ENCODE results near the gene MAX.

Gene MAX, protein sequence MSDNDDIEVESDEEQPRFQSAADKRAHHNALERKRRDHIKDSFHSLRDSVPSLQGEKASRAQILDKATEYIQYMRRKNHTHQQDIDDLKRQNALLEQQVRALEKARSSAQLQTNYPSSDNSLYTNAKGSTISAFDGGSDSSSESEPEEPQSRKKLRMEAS

GRCh38 chr14:65102441-65103149 is at the start of gene MAX:
Gene MAX, minus strand, starts transcription at chr14:65102517. Its CDS starts 178 bp downstream, at chr14:65102339.
- DNase-seq, result peak; percentile 98 to 99

DNA sequence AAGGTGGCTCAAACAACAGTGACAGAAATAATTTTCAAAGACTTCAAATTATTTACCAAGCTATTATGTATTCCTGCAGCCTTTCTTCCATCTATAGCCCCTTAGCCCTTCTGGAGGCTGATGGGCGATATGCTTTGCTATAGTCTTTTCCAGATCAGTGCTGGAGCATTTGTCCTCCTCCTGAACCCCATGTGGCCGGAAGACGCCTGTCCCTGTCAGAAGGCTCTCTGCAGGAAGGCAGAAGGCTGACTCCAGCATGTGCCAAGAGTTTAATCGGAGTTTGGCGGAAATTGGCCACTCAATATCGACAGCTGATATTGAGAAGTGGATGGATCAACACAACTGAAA is 49.3 kb upstream of the MAX start:
- DNase-seq, result no peak

DNA sequence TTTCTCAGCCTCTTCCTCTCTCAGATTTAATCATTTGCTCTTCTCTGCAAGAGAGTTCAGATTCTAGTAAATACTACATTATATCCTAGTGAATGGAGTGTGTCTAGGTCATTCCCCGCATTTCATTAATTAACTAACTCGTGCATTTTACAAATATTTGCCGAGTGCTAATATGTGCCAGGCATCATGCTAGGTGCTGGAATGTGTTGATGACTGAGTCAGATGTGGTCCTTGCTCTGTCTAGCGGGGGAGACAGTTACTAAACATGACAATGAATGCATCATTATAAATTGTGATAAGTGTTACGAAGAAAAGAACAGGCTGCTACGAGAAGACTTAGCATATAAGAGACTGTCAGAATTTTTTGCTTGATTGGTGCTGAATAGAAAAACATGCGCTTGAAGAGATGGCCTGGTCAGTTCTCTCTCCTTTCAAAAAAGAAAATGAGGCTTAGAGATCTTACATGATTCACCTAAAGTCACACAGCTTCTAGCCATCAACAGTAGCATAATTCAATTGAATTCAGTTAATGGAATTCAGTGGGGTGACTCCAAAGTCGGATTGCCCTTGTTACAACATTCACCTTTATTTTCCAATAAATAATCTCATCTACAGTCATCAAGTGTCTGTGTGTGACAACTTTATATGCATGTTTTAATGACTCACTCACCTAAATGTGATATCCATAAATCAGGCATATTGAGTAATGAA is 48.7 kb upstream of the MAX start:
- no peak for DNase-seq

- DNase-seq, result no peak
These were observed 46.8 kb upstream of the MAX start for GRCh38 chr14:65149116-65149515.

DNA sequence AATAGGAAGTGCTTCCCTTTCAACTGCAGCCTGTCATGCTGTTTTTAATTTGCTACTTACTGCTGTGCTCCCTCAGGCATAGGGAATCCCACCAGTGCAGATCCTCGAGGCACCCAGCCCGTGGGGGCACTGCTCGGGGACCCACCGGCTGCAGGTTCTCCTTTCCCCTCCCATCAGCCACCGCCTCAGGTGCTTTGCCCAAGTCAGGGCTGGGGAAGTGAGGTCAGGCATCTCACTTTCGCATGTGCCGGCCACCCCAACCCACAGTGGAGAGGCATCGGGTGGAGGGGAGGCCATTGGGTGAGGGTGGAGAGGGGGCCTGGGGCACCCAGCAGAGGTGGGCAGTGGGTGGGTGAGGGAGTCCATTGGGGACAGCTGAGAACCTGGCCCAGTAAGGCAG is 41.9 kb upstream of the MAX start:
- DNase-seq, result no peak

DNA sequence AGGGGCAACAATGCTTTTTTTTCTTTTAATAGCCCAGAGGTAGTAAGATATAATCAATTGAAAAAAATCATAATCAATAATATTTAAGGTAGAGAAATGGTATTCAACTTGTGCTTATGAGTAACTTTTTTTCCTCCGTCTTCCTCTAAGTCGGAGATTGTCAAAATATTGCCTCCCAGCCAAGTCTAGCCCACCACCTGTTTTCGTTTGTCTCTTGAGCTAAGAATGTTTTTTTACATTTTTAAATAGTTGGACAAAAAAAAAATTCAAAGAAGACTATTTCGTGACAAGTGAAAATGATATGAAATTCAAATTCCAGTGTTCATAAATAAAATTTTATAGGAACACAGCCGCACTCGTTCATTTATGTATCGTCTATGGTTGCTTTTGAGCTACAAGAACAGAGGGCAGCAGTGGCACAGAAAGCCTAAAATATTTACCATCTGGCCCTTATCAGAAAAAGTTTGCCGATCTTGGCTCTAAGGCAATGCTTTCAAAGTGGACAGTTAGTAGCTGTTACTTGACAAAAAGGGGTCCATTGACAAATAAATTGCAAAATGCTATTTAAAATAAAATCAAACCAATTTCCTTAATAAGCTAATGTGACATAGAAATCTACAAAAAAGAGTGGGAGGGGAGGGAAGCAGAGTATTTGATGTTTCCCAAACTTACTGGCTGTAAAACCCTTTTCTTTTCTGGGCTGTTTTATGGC is 40.8 kb upstream of the MAX start:
- DNase-seq, result no peak

DNA sequence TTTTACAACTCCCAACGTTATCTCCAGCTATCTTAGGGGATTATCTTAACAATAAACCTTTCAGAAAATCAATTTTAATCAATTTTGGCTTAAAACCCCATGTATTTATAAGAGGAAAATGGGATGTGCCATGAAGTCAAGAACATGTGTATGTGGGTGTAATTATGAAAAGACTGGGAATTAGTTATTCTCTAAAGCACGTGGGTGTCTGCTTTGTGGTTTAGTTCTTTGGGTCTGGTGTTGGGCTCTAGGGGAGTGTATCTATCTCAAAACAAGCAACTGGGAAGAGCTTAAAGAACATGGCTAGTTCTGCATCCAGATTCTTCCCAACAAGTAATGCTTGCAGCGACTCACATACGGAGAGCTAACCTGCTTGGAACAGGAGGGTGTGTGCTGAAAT is 40.1 kb upstream of the MAX start:
- no peak for DNase-seq

DNA sequence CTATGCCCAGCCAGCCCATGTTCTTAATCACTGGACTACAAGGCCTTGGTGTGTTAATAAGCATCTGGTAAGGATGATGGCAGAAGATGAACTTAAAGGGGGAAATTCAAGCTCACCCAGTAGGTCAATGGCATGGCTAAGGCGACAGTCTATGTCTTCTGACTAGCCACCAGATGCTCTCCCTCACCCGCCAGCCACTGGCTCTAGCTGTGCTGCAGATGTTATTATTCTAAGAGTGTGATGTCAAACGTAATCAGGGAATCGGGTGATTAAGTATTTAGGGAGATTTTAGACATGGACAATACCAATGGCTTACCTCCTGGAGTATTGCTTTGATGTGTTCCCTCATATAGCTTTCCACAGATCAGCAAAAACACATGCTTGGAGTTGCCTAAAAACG is 39.2 kb upstream of the MAX start:
- no peak for DNase-seq

DNA sequence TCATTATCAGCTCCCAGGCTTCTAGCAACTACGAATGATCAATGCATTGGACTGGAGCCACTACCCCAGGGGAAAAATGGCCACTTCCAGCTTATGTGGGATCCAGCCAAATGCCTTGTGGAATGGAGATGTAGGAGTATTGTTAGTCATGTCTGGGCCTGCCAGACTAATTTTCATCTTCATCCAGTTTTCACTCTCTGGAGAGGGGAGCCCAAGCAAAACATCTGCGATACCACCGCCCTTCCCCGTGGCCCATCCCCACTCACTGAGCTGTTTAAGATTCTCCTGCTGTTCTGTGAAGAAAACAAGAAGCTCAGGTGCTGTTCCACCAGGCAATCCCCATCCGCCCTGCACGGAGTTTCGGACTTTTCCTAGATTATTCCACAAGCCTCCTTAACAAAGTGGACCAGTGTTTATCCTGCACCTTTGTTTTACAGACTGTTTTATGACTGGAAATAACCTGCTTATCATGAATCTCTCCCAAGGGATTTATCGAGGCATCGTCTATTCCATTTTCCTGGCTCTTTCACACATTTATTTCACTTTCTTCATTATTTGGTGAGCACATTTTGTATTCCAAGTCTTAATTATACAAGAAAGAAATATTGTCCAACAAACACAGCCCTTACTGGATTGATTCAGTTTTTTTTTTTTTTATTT is 35.5 kb upstream of the MAX start:
- DNase-seq, result no peak

- DNase-seq, result no peak
These were observed 32.6 kb upstream of the MAX start for GRCh38 chr14:65134651-65135579.

- no peak for DNase-seq
These were observed 30.5 kb upstream of the MAX start for GRCh38 chr14:65132855-65133254.

- DNase-seq, result no peak
These were observed 29.0 kb upstream of the MAX start for GRCh38 chr14:65131301-65131701.

DNA sequence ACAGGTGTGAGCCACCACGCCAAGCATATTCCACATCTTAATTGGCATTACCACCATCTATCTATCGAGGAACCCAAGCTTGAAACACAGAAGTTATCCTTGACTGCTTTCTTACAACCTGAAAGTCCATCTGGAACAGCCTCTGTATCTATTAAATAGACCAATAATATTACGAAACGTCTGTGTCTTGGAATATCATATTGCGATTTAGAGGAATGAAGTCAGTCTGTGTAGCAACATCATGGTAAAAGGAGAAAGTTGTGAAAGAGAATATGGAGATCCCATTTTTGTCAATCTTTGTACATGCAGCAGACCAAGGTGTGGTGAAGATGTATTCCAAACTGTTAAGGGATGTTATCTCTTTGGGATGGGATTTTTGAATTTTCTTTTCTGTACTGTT is 25.8 kb upstream of the MAX start:
- no peak for DNase-seq

DNA sequence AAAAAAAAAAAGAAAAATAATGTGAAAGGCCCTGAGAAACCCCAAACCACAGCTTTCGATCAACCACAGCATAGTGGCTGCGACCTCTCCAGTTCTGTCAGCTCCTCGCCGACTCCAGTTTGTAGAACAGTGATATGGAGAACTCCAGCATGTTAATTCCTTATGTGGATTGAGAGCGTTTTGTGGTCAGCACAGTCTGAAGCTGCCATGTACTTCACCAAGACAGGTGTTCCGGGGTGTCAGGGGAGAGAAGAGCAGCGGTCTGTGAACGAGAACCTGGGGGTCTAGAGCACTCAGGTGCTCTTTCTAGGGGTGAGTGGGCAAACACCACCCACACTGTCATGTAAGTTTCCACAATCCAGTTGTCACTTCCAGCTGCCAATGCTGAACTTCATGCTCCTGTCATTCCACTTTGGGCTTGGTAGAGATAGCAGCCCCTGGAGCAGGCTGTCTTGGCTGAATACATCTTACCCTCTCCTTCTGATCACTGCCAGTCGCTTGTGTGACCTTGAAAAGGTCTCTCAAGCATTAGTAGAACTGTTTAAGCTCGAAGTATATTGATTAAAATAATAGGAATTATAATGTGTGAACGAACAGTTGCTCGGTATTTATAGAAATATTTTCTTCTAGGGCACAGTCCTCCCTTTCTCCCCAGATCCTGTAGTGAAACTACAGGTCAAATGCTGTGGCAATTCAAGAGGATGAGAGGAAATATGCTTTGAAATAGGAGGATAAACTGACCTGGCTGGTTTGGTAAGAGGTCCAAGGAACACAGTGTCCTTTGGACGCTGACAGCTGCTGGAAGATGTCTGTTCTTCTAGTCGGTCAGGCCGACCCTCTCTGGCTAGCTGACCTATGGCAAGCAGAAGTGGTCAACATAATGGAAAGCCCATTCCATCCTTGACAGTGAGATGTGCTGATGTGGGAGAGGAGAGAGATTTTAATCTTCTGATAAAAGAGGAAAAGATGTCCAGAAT is 15.7 kb upstream of the MAX start:
- no peak for DNase-seq

- peak in 1 of 2 experiments; percentile 6 for DNase-seq
These were observed 13.3 kb upstream of the MAX start for GRCh38 chr14:65115615-65116014.

DNA sequence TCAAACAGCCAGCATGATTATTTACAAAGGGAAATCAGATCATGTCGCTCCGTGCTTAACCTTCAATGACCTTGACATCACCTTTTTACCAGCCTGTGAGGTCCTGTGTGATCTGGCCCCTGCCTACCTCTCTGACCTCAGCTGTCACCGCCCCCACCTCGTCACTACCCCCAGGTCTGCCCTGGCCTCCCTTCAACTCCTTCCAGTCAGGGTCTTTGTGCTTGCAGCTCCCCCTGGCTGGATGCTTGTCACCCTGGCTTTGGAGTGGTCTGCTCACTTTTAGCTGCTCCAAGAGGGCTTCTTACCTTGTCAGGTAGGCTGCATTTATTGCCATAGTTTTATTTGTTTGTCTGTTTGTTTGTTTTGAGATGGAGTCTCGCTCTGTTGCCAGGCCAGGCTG is 8.2 kb upstream of the MAX start:
- no peak for DNase-seq

DNA sequence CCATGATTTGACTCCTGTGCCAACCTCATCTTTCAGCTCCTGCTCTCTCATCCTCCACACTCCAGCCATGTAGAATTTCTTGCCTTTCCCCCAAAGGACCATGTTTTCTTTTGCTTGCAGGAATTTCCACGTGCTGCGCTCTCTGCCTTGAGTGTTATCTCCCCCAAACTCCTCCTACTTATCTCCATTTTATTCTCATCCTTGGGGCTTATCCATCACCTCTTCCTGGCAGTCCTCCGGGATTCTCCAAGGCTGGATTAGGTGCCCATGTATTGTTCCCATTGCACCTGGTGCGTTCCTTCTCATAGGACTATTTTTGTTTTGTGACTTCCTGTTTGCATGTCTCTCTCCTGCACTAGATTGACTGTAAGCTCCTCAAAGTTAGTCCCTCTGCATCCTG is 7.0 kb upstream of the MAX start:
- DNase-seq, result no peak

GRCh38 chr14:65107200-65107599 is 4.9 kb upstream of the MAX start:
- peak; percentile 18 to 44 for DNase-seq

DNA sequence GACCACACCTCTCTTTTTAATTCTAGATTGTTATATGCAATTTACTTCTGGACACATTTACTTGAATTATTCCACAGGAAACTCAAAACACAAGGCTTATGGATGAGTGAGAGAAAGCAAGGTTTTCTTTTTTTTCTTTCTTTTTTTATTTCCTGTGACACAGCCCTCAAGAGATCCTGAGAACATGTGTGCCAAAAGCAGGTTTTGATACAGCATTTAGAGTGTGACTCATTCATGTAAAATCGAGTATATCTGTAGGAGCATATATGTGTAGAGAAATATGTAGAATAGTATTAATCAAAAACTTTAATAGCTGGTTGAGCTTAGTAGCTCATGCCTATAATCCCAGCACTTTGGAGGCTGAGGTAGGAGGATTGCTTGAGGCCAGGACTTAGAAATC is 4.4 kb upstream of the MAX start:
- no peak for DNase-seq

DNA sequence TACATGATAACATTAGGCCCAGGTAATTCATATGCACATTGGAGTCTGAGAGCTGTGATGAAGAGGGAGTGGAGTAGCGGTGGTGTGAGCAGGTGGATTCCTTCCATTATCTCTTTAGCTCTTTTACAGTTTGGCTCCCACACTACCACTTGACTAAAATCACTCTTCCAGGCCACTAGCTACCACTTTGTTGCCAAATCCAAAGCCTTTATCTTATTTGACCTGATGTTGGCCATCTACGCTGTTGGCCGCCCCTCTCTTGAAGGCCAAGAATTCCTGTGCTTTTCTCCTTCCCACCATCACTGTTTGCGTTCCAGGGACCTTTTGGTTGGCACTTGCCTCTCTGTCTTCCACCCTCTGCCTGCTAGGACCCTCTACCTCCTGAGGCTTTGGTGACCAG is 4.0 kb upstream of the MAX start:
- no peak for DNase-seq

DNA sequence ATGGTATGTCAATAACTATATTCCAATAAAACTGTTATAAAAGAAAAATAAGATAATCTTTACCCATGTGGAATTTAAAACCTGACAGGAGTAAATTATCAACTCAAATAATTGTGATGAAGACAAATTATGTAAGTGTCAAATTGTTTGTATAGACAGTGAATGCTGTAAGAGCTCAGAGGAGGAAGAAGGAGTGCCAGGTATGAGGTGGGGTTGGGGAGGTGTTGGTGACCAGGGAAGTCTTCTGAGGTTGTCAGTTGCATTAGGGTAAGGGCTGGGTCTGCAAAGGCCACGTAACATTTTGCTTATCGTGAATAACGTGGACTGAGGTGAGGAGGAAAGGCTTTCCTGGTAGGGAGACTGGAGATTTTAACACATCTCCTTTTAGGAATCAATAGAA is 2.5 kb upstream of the MAX start:
- no peak for DNase-seq

Data from Kasumi-1 (cell line).